Activated T-cell treated with anti-CD3 and anti-CD28 coated beads, Interleukin-2, amount 50 U/mL, for 4 hours (primary cell): ENCODE data around the gene ZSWIM3. TPM values are rescaled to one million over a fixed set of nuclear protein-coding genes. Genes with fewer than 3 reads are reported as not detected.

Source experiments
- ATAC-seq, 2 donors: fragments of 200-7000 bp; cut with Tn5 transposase; one replicate each; pipeline ENCODE4 v1.10.0; 2021
- DNase-seq: peaks from one replicate; pipeline ENCODE4 v3.0.0-alpha.2; 2020
- H3K27me3 Mint-ChIP-seq: one replicate; pipeline ENCODE4 v1.8.0; 2021; ENCODE audit warnings: low read depth, mixed read lengths
- H3K36me3 Mint-ChIP-seq: one replicate; pipeline ENCODE4 v1.8.0; 2022; ENCODE audit warnings: mixed read lengths; ENCODE audit not compliant: insufficient read depth
- H3K4me1 Mint-ChIP-seq: one replicate; pipeline ENCODE4 v1.8.0; 2021; ENCODE audit warnings: low read depth, mixed read lengths
- H3K4me3 Mint-ChIP-seq: one replicate; pipeline ENCODE4 v1.8.0; 2021; ENCODE audit warnings: mild to moderate bottlenecking, moderate library complexity, mixed read lengths
- H3K9me3 Mint-ChIP-seq: one replicate; pipeline ENCODE4 v1.8.0; 2021; ENCODE audit warnings: mixed read lengths
- total RNA-seq, 3 donors: library from RNA; stranded (reverse); gene quantifications; one replicate each; pipeline ENCODE4 v1.2.1, GENCODE V29; 2021

Gene ZSWIM3
- total RNA-seq, 3 donors from 2014 or later: 3.0 to 3.9 (median 3.3) TPM

- Mint-ChIP-seq H3K4me3 (peak overlapping the region; percentile 56), H3K36me3 (peaks cover 16% of the 10 kb centered on the region), H3K4me1 (peaks cover 44% of the 10 kb centered on the region), H3K9me3 (no peaks in the 10 kb centered on the region), H3K27me3 (no peaks in the 10 kb centered on the region)
- DNase-seq (no peak), ATAC-seq (no peak)
Measured at GRCh38 chr20:45882469-45883099, 25.2 kb downstream of the ZSWIM3 start.

- peaks cover 16% of the 10 kb centered on the region for H3K36me3 Mint-ChIP-seq
- peaks cover 44% of the 10 kb centered on the region for H3K4me1 Mint-ChIP-seq
- no peaks in the 10 kb centered on the region for H3K27me3 Mint-ChIP-seq
- DNase-seq: no peak
- peak overlapping the region; percentile 56 for H3K4me3 Mint-ChIP-seq
- no peaks in the 10 kb centered on the region for H3K9me3 Mint-ChIP-seq
- no peak for ATAC-seq
Measured at GRCh38 chr20:45883100-45883469, 25.7 kb downstream of the ZSWIM3 start.

GRCh38 chr20:45886590-45887345, 29.4 kb downstream of the ZSWIM3 start:
- ATAC-seq (no peak), DNase-seq (no peak)
- Mint-ChIP-seq H3K4me1 (peaks cover 46% of the 10 kb centered on the region), H3K9me3 (no peaks in the 10 kb centered on the region), H3K36me3 (peaks cover 15% of the 10 kb centered on the region), H3K4me3 (no peak overlapping the region), H3K27me3 (no peaks in the 10 kb centered on the region)

GRCh38 chr20:45887346-45887715, 29.9 kb downstream of the ZSWIM3 start, which contains the start of gene SPATA25:
Gene SPATA25 (minus strand): TSS chr20:45887622. CDS start chr20:45887590, 32 bp downstream.
- ATAC-seq (no peak), DNase-seq (no peak)
- no peaks in the 10 kb centered on the region for H3K27me3 Mint-ChIP-seq
- H3K36me3 Mint-ChIP-seq: peaks cover 15% of the 10 kb centered on the region
- no peak within 1 kb of the TSS for H3K4me3 Mint-ChIP-seq
- no peaks in the 10 kb centered on the region for H3K9me3 Mint-ChIP-seq
- H3K4me1 Mint-ChIP-seq: peaks cover 46% of the 10 kb centered on the region

- H3K4me3 Mint-ChIP-seq: no peak overlapping the region
- DNase-seq (no peak), ATAC-seq (no peak)
- H3K27me3 Mint-ChIP-seq: no peaks in the 10 kb centered on the region
- H3K9me3 Mint-ChIP-seq: no peaks in the 10 kb centered on the region
- peaks cover 4% of the 10 kb centered on the region for H3K36me3 Mint-ChIP-seq
- H3K4me1 Mint-ChIP-seq: peaks cover 46% of the 10 kb centered on the region
Measured at GRCh38 chr20:45888681-45889080, 31.3 kb downstream of the ZSWIM3 start.

- peaks cover 41% of the 10 kb centered on the region for H3K4me1 Mint-ChIP-seq
- no peaks in the 10 kb centered on the region for H3K27me3 Mint-ChIP-seq
- peaks cover 8% of the 10 kb centered on the region for H3K36me3 Mint-ChIP-seq
- ATAC-seq (peak; percentile 19), DNase-seq (peak; percentile 37)
- no peaks in the 10 kb centered on the region for H3K9me3 Mint-ChIP-seq
- H3K4me3 Mint-ChIP-seq: peak overlapping the region; percentile 89
Measured at GRCh38 chr20:45890077-45890984, 32.9 kb downstream of the ZSWIM3 start.

- Mint-ChIP-seq H3K9me3 (no peaks in the 10 kb centered on the region), H3K36me3 (peaks cover 6% of the 10 kb centered on the region), H3K4me3 (peak within 1 kb of the TSS; percentile 89), H3K27me3 (no peaks in the 10 kb centered on the region), H3K4me1 (peaks cover 37% of the 10 kb centered on the region)
- peak; percentile 87 for ATAC-seq
- DNase-seq: peak; percentile 81
Measured at GRCh38 chr20:45890985-45891983, 33.9 kb downstream of the ZSWIM3 start, which contains the start of the genes CTSA and NEURL2. Gene CTSA (plus strand): TSS chr20:45891335. CDS start chr20:45891569, 234 bp downstream. Gene NEURL2 (minus strand): TSS chr20:45891208. CDS start chr20:45890991, 217 bp downstream.

- Mint-ChIP-seq H3K36me3 (peaks cover 8% of the 10 kb centered on the region), H3K4me1 (peaks cover 35% of the 10 kb centered on the region), H3K9me3 (no peaks in the 10 kb centered on the region), H3K4me3 (peak overlapping the region; percentile 89), H3K27me3 (no peaks in the 10 kb centered on the region)
- no peak for ATAC-seq
- no peak for DNase-seq
Measured at GRCh38 chr20:45892049-45892825, 34.8 kb downstream of the ZSWIM3 start.

- Mint-ChIP-seq H3K4me1 (peaks cover 35% of the 10 kb centered on the region), H3K4me3 (peak overlapping the region; percentile 89), H3K27me3 (no peaks in the 10 kb centered on the region), H3K36me3 (peaks cover 16% of the 10 kb centered on the region), H3K9me3 (no peaks in the 10 kb centered on the region)
- ATAC-seq: no peak
- DNase-seq: no peak
Measured at GRCh38 chr20:45892828-45893500, 35.5 kb downstream of the ZSWIM3 start.

- no peaks in the 10 kb centered on the region for H3K9me3 Mint-ChIP-seq
- H3K4me3 Mint-ChIP-seq: no peak overlapping the region
- no peaks in the 10 kb centered on the region for H3K27me3 Mint-ChIP-seq
- H3K4me1 Mint-ChIP-seq: peaks cover 35% of the 10 kb centered on the region
- ATAC-seq (no peak), DNase-seq (no peak)
- peaks cover 19% of the 10 kb centered on the region for H3K36me3 Mint-ChIP-seq
Measured at GRCh38 chr20:45893831-45894230, 36.4 kb downstream of the ZSWIM3 start.

- H3K4me1 Mint-ChIP-seq: peaks cover 32% of the 10 kb centered on the region
- H3K36me3 Mint-ChIP-seq: peaks cover 22% of the 10 kb centered on the region
- H3K27me3 Mint-ChIP-seq: no peaks in the 10 kb centered on the region
- H3K9me3 Mint-ChIP-seq: no peaks in the 10 kb centered on the region
- DNase-seq (no peak), ATAC-seq (no peak)
- H3K4me3 Mint-ChIP-seq: no peak overlapping the region
Measured at GRCh38 chr20:45894797-45895196, 37.4 kb downstream of the ZSWIM3 start.

GRCh38 chr20:45896641-45897161, 39.3 kb downstream of the ZSWIM3 start:
- no peak overlapping the region for H3K4me3 Mint-ChIP-seq
- H3K36me3 Mint-ChIP-seq: peaks cover 22% of the 10 kb centered on the region
- H3K9me3 Mint-ChIP-seq: no peaks in the 10 kb centered on the region
- H3K27me3 Mint-ChIP-seq: no peaks in the 10 kb centered on the region
- DNase-seq (no peak), ATAC-seq (no peak)
- H3K4me1 Mint-ChIP-seq: peaks cover 24% of the 10 kb centered on the region
